ENCODE data around the gene UBE2V1. TPM values are rescaled to one million over a fixed set of nuclear protein-coding genes. Genes with fewer than 3 reads are reported as not detected.

Gene UBE2V1
- total RNA-seq, 1 donor from 2014 or later, result 83.2 TPM

DNA sequence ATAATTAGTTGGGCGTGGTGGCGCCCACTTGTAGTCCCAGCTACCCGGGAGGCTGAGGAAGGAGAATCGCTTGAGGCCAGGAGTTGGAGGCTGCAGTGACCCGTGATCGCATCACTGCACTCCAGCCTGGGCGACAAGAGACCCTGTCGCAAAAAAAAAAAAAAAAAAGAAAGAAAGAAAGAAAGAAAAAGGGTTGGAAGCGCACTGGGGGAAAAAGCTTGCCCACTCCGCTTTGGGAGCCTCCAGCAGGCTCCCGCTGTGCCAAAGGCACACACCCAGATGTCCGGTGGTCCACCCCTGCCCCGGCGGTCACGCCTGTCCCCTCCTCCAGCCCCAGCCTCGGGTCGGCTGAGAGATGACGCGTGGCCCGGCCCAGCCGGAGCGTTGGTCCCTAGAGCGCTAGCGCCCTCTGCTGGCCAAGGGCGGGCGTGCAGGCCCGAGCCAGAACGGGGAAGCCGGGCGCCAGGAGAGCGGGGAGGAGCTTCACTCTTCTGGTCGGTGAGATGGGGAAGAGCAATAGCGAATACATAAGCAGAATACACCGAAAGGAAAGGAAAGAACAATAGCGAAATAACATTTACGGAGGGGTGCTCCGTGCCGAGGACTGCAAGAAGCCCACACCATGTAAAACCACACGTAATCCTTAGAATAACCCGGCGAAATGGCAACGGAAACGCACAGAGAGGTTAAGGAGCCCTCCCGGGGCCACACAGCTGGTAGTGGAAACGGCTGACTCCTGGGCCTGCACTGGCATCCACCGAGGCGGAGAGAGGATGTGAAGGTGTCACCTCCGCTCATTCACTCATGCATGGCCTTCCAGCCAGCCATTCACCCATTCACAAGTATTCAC lies 41.7 kb downstream of the UBE2V1 start:
- Histone ChIP-seq H3K27me3 (no peaks in the 10 kb centered on the region), H3K27ac (no peak overlapping the region), H3K4me3 (peak overlapping the region; percentile 36), H3K4me1 (peaks cover 10% of the 10 kb centered on the region), H3K36me3 (no peaks in the 10 kb centered on the region), H3K9me3 (no peaks in the 10 kb centered on the region)
- intact Hi-C loops (cut with DNase I), result loop anchor here (5.0 kb wide), 1 partner anchor 94 kb away; no protein-coding TSS in a partner anchor
- TF ChIP-seq, protein P1, sequence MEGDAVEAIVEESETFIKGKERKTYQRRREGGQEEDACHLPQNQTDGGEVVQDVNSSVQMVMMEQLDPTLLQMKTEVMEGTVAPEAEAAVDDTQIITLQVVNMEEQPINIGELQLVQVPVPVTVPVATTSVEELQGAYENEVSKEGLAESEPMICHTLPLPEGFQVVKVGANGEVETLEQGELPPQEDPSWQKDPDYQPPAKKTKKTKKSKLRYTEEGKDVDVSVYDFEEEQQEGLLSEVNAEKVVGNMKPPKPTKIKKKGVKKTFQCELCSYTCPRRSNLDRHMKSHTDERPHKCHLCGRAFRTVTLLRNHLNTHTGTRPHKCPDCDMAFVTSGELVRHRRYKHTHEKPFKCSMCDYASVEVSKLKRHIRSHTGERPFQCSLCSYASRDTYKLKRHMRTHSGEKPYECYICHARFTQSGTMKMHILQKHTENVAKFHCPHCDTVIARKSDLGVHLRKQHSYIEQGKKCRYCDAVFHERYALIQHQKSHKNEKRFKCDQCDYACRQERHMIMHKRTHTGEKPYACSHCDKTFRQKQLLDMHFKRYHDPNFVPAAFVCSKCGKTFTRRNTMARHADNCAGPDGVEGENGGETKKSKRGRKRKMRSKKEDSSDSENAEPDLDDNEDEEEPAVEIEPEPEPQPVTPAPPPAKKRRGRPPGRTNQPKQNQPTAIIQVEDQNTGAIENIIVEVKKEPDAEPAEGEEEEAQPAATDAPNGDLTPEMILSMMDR (IDR thresholded peaks at IDR 0.05), result peak; percentile 100
- ATAC-seq (peak; percentile 99), DNase-seq (peak; percentile 94)

DNA sequence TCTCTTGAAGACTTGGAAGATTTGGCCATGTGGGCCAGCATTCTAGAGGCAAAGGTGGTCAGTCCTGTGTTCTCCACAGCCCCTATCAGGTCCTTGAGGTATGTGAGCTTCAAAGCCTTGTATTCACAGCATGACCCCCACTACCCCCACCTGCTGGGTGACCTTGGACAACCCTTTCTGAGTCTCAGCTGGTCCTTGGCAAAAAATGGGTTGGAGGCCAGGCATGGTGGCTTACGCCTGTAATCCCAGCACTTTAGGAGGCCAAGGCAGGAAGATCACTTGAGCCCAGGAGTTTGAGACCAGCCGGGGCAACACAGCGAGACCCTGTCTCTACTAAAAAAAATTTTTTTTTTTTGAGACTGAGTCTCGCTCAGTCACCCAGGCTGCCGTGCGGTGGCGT lies 42.6 kb downstream of the UBE2V1 start:
- no peak overlapping the region for H3K4me3 ChIP-seq
- no peak overlapping the region for H3K27ac ChIP-seq
- peaks cover 7% of the 10 kb centered on the region for H3K4me1 ChIP-seq
- DNase-seq, result no peak
- no peaks in the 10 kb centered on the region for H3K36me3 ChIP-seq
- intact Hi-C loops (cut with DNase I), result loop anchor here (5.0 kb wide), 1 partner anchor 93 kb away; no protein-coding TSS in a partner anchor
- no peak for ATAC-seq
- TF ChIP-seq, protein P1 (IDR thresholded peaks at IDR 0.05), result no peak
- H3K27me3 ChIP-seq, result no peaks in the 10 kb centered on the region
- no peaks in the 10 kb centered on the region for H3K9me3 ChIP-seq

DNA sequence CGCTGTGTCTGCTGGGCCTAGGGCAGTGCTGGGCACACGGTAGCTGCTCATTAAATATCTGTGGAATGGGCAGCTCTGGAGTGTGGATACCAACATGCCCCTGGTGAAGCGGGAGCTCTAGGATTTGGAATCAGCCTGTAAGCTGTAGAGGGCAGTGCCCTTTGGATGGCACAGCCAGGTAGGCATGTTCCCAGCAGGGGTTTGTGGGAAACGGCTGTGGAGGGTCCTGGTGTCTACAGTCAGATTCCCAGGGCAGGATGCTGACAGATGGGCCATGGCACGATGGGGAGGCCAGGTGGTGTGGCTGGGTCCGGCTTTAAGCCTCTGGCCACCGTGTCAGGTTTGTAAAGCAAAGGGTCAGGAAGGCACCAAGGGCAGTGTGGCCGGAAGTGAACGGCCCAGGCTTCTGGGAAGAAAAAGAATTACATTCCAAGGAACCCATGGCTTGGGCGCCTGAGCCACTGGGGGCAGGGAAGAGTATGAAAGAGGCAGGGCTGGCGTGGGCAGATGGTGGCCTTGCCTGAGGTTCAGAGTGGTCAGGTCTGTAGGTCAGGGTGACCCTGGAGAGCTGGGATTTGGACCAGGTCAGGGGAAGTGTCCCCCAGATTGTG lies 44.8 kb downstream of the UBE2V1 start:
- Histone ChIP-seq H3K4me3 (no peak overlapping the region), H3K9me3 (no peaks in the 10 kb centered on the region), H3K27ac (no peak overlapping the region), H3K27me3 (no peaks in the 10 kb centered on the region), H3K4me1 (peaks cover 4% of the 10 kb centered on the region), H3K36me3 (no peaks in the 10 kb centered on the region)
- intact Hi-C loops (cut with DNase I), result no loop called here
- no peak for ATAC-seq
- no peak for DNase-seq
- TF ChIP-seq, protein P1 (IDR thresholded peaks at IDR 0.05), result no peak

DNA sequence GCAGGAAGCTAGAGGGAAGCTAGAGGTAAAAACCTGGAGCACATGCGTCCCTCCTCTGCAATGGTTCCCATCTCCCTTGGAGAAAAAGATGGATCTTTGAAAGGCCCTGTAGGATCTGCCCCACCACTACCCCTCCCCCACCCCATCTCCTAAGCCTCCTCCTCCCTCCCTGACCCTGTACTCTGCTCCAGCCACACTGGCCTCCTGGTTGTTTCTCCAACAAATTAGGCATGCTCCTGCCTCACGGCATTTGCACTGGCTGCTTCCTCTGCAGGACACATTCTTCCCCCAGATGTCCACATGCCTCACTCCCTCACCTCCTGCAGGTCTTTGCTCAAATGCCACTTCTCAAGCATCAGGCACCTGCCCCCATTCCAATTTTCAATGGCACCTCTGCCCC lies 45.5 kb downstream of the UBE2V1 start:
- Histone ChIP-seq H3K27me3 (no peaks in the 10 kb centered on the region), H3K4me3 (no peak overlapping the region), H3K27ac (no peak overlapping the region), H3K9me3 (no peaks in the 10 kb centered on the region), H3K4me1 (peaks cover 4% of the 10 kb centered on the region), H3K36me3 (no peaks in the 10 kb centered on the region)
- ATAC-seq (no peak), DNase-seq (no peak)
- intact Hi-C loops (cut with DNase I), result no loop called here
- TF ChIP-seq, protein P1 (IDR thresholded peaks at IDR 0.05), result no peak

DNA sequence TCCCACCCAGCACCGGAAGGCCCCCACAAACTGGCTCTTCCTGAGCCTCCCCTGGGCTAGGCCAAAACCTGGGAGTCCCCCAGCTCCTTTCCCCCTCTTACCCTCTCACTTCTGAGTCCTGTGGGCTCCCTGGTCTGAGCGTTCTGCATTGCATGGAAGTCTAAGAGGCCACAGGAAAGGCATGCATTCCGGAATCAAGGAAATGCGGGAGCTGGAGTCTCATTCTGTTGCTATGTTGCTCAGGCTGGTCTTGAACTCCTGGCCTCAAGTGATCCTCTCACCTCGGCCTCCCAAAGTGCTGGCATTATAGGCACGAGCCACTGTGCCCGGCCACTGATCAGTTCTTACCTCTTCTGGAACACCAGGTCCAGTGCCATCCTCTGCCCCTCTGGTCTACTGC lies 45.9 kb downstream of the UBE2V1 start:
- TF ChIP-seq, protein P1 (IDR thresholded peaks at IDR 0.05), result no peak
- Histone ChIP-seq H3K9me3 (no peaks in the 10 kb centered on the region), H3K27ac (no peak overlapping the region), H3K27me3 (no peaks in the 10 kb centered on the region), H3K36me3 (no peaks in the 10 kb centered on the region), H3K4me3 (no peak overlapping the region), H3K4me1 (peaks cover 4% of the 10 kb centered on the region)
- ATAC-seq (no peak), DNase-seq (no peak)
- intact Hi-C loops (cut with DNase I), result no loop called here

All from upper lobe of right lung (tissue), 1 donor.